Hindlimb muscle (tissue), 1 donor: ENCODE data around the gene CEP72. TPM values are rescaled to one million over a fixed set of nuclear protein-coding genes. Genes with fewer than 3 reads are reported as not detected.
"Not testable (repeated sequence)": the region's sequence is repeated elsewhere in the genome, so short reads cannot be mapped to it uniquely, and the experiment has no call there.

Experiments
- DNase-seq: peaks from one replicate; pipeline ENCODE4 v3.0.0-alpha.2; 2013
- polyA plus RNA-seq: library from polyadenylated mRNA; unstranded; fragments of 120-200 nt; gene quantifications from one replicate; pipeline ENCODE4 v1.2.1, GENCODE V29; 2013; ENCODE audit not compliant: insufficient read length

The CEP72 gene
- polyA plus RNA-seq, 1 donor = 3.6 TPM

GRCh38 chr5:600886-601541 lies 11.1 kb upstream of the CEP72 start:
- no peak for DNase-seq

- DNase-seq = no peak
Observed at GRCh38 chr5:601771-602465, 10.2 kb upstream of the CEP72 start.

GRCh38 chr5:602466-603035 lies 9.6 kb upstream of the CEP72 start:
- DNase-seq = no peak

GRCh38 chr5:603081-603998 lies 8.8 kb upstream of the CEP72 start:
- no peak for DNase-seq

- DNase-seq = no peak
Observed at GRCh38 chr5:604391-604831, 7.7 kb upstream of the CEP72 start.

GRCh38 chr5:605090-605489 lies 7.0 kb upstream of the CEP72 start:
- DNase-seq = not testable (repeated sequence)

GRCh38 chr5:606061-606460 lies 6.1 kb upstream of the CEP72 start:
- no peak for DNase-seq

GRCh38 chr5:606526-607399 lies 5.4 kb upstream of the CEP72 start:
- DNase-seq = no peak

- no peak for DNase-seq
Observed at GRCh38 chr5:607541-608428, 4.4 kb upstream of the CEP72 start.

- DNase-seq = no peak
Observed at GRCh38 chr5:608429-609370, 3.4 kb upstream of the CEP72 start.

- no peak for DNase-seq
Observed at GRCh38 chr5:609506-609905, 2.6 kb upstream of the CEP72 start.

GRCh38 chr5:610011-610743 lies 2.0 kb upstream of the CEP72 start:
- no peak for DNase-seq

- no peak for DNase-seq
Observed at GRCh38 chr5:610744-611730, 1.1 kb upstream of the CEP72 start.

- no peak for DNase-seq
Observed at GRCh38 chr5:612498-613424, 621 bp downstream of the CEP72 start.

- DNase-seq = no peak
Observed at GRCh38 chr5:616484-617039, 4.4 kb downstream of the CEP72 start.

GRCh38 chr5:617896-618295 lies 5.8 kb downstream of the CEP72 start:
- no peak for DNase-seq
